Stimulated activated CD4-positive, alpha-beta T cell treated with anti-CD3 and anti-CD28 coated beads, Interleukin-2, amount 100 ng/mL, for 4 hours (primary cell): Measurements from ENCODE around the gene CGREF1.
"Not testable (repeated sequence)": the region's sequence is repeated elsewhere in the genome, so short reads cannot be mapped to it uniquely, and the experiment has no call there.

Source experiments
- DNase-seq: peaks from one replicate; pipeline ENCODE4 v3.0.0-alpha.2; 2020; ENCODE audit warnings: low read depth

The CGREF1 gene

GRCh38 chr2:27111392-27112078, 7.4 kb downstream of the CGREF1 start:
- not testable (repeated sequence) for DNase-seq

- DNase-seq, result not testable (repeated sequence)
Observed at GRCh38 chr2:27110603-27111352, 8.2 kb downstream of the CGREF1 start.

DNA sequence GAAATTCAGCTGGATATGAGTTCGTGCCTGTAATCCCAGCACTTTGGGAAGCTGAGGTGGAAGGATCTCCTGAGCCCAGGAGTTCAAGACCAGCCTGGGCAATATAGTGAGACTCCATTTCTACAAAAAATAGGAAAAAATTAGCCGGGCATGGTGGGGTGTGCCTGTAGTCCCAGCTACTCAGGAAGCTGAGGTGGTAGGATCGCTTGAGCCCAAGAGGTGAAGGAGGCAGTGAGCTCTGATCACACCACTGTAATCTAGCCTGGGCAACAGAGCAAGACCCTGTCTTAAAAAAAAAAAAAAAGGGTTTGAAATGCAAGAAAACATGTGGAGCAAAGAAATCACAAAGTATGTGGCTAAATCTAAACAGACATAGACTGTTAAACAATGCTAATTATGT, 9.8 kb downstream of the CGREF1 start:
- DNase-seq, result no peak

DNA sequence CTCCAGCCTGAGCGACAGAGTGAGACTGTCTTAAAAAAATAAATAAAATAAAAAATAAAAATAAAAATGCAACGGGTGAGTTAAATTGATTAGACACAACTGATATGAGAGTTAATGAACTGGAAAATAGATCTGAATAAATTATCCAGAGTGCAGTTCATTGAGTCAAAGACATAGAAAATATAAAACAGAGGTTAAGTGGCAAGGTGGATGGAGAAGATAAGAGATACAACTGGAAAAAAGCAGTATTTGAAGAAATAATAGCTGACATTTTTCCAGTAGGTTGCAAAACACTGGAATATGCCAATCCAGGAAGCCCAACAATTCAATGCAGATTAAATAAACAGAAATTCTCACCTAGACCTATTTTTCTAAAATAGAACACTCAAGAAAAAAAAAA, 10.7 kb downstream of the CGREF1 start:
- no peak for DNase-seq

DNA sequence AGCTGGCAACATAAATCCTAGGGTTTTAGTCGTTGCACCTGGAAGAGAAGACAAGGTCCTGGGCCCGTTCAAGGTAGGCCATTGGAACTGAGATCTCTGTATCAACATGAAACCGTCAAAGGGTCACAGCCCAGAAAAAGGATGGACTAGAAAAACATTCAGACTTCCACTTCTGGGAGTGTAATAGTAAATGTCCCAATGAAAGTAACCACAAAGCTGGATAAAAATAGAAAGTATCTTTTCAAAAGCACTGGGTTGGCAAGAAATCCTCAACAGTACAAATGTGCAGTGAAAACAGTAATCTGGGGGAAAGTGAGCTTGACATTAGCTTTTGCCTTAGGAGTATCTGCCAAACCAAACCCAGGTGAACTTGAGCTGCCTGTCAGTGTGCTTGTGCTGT, 12.9 kb downstream of the CGREF1 start:
- DNase-seq, result no peak

DNA sequence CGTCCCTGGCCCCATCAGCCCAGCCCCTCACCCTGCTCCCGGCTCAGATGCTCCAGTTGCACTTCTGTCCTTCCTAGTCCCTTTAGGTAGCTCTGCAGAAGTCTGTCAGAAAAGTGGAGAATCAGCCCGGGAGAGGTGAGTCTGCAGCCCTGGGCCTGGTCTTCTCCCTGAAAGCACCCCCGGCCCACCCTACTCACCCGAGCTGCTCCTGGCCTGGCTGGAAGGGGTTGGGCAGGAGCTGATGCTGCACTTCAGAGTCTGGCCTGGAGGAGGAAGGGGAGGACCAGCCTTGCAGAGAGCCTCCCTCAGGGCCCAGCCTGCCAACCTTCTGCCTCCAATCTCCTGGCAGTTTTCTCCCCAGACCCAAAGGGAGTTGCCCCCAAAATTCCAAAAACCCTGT, 16.6 kb downstream of the CGREF1 start:
- DNase-seq, result no peak

- no peak for DNase-seq
Observed at GRCh38 chr2:27100036-27100435, 18.9 kb downstream of the CGREF1 start.

GRCh38 chr2:27099334-27099955, 19.5 kb downstream of the CGREF1 start:
- no peak for DNase-seq

- no peak for DNase-seq
Observed at GRCh38 chr2:27097341-27097740, 21.6 kb downstream of the CGREF1 start.

GRCh38 chr2:27096748-27097297, 22.1 kb downstream of the CGREF1 start:
- DNase-seq, result no peak

DNA sequence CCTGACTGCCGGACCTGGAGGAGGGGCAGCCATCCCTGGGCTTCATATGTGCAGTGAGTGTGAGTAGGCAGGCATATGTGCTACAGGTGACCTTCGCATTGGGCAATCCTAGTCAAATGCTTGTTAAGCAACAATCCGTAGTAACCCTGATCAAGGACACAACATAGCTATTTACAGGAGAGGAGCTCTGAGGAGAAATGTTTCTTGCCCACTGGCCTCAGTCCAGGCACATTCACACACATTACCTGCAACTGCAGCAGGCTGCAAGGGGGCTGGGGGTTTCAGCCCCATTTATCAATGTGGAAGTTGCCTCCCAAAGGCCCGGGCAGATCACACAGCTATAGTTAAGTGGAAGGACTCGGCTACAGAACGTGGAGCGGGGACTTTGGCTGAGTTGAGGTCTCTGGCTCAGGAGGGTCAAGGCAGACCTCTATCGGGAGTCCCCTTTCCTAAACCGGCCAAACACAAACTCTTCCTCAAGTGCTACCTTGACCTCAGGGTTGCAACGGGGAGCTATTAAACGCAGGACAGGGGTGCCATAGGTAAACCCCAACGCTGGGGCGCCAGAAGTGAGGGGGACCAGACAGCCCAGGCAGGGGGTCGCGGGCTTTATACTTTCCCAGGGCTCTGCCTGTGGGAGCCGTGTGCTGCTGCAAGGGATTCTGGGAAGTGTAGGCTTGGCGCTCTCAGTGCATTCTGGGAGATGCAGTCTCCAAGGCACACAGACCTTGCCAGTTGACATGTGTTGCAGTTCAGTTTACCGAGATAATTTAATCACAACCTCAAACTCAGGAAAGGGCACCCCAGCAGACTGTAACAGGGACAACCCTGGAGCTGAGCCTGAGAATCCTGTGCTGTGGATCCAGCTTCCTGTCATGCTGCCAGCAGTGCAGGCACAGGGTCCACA, 22.9 kb downstream of the CGREF1 start:
- no peak for DNase-seq

DNA sequence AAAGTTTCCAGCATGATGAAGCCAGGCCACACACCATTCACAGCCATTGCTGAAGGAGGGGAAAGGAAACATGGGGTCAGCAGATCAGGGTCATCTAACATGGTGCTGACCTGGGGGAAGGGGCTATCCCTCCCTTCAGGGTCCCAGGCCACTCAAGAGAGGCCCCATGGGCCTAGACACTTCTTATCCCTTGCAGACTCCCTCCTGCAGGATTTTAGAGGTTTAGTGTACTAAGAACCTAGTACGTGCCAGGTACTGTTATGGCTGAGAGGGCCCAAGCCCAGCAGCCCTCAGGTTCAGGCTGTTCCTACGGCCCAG, 23.5 kb downstream of the CGREF1 start:
- DNase-seq, result no peak

DNA sequence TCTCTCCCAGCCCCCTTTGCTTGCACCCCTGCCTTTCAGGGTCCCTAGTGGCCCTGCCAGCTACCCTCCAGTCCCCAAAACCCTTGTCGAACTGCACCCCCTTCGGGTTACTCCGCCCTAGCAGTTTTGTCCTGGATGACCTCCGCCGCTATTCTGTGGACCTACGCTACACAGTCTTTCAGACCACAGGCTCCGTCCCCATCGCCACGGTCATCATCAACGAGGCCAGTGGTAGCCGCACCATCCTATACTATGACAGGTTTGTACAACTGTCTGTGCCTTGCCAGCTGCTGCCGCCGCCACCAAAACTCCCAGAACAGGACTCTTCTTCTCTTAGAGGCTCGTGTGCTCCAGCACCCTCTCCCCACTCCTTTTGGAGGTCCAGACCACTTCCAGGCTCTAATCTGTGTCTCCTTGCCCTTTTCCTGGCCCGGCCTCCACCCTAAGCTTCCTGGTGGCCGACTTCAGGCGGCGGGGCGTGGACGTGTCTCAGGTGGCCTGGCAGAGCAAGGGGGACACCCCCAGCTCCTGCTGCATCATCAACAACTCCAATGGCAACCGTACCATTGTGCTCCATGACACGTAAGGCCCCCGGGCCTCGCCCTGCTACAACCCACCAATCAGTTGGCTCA, 24.5 kb downstream of the CGREF1 start:
- DNase-seq, result no peak

DNA sequence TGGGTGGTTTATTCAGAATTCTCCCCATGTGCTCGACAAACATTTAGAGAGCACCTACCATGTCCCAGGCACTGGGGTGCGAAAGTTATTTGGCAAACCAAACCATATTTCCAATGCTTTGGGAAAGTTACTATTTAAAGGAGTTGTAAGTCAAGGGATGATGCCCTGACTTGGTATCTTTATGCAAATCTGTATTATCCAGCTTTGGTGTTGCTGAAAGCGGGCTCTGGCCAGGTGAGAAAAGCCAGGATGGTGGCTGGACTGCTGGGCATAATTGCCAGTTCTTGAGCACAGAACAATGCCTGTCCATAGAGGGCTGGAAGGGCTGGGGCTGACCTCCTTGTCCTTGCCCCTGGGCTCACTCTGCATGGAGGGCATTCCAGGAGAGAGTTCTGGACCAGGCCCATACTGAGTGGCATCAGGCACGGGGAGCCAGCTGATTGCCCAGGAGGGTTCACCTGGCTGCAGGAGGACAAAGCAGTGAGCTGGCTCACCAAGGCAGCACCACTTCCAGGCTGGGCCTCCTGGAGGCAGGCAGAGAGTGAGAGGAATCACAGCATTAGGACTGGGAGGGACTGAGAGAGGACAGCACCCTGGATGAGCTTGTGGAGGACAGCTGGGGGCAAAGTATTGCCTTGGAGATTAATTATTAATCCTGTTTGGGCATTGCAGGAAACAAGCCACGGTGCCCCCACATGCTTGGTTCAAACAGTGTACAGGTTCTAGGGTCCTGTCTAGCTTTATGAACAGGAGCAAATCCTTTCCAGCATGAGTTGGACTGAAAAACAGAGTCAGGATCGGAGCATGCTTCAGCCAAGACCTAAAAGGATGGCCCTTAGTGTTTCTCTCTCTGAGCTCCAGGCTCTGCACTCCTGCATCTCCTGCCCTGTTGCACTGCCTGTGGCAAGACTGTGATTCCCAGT, 25.2 kb downstream of the CGREF1 start:
- DNase-seq, result no peak

- DNase-seq, result no peak
Observed at GRCh38 chr2:27092696-27093429, 26.1 kb downstream of the CGREF1 start.

GRCh38 chr2:27091746-27092695, 26.9 kb downstream of the CGREF1 start:
- DNase-seq, result no peak

- no peak for DNase-seq
Observed at GRCh38 chr2:27089111-27089954, 29.6 kb downstream of the CGREF1 start.

- no peak for DNase-seq
Observed at GRCh38 chr2:27088634-27089033, 30.3 kb downstream of the CGREF1 start.
